DND-41 (cell line): ENCODE data around the gene EXD3.

Source experiments
- EZH2 ChIP-seq: IDR thresholded peaks from 3 replicates; pipeline ENCODE4 v1.6.1; 2012; ENCODE audit warnings: borderline replicate concordance, low read depth, mild to moderate bottlenecking, moderate library complexity, low read length, inconsistent platforms; ENCODE audit not compliant: severe bottlenecking
- TF ChIP-seq, protein P1 (sequence below): IDR thresholded peaks from 2 replicates; pipeline ENCODE4 v1.5.1; 2012; ENCODE audit warnings: borderline replicate concordance, low read length, moderate library complexity, mild to moderate bottlenecking; ENCODE audit not compliant: poor library complexity, severe bottlenecking; ENCODE audit errors: extremely low read depth

DNA sequence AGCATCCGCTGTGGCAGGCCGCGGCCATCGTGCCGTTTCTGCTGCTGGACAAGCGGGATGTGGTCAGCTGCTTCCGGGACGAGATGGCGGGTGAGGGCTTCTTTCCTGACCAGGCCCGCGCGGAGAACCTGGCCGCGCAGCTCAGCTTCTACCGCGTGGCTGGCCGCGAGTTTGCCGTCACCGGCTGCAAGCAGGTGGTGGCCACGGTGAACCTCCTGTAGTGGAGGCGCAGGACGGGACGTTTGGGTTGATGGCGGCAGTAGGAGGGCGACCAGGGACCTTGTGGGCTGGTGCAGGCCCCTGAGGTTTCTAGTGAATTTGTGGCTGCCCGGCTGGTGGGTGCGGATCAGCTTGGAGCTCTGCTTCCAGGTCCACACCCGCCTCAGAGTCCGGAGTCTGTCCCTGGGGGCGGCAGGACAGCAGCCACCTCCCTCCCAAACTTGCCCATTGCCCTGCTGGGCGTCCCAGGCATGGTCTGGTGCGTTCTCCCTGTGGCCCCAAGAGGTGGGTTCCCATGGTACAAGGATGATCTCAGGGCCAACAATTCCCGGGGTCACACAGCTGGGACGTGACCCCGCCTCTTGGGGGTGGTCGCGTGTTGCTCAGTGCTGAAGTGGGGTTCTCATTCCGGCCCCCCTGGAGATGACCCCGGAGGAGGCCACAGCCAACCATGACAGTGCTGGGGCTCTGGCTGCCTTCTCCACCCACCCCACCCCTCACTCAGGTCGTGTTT, 143.1 kb downstream of the EXD3 start:
- TF ChIP-seq, protein P1, sequence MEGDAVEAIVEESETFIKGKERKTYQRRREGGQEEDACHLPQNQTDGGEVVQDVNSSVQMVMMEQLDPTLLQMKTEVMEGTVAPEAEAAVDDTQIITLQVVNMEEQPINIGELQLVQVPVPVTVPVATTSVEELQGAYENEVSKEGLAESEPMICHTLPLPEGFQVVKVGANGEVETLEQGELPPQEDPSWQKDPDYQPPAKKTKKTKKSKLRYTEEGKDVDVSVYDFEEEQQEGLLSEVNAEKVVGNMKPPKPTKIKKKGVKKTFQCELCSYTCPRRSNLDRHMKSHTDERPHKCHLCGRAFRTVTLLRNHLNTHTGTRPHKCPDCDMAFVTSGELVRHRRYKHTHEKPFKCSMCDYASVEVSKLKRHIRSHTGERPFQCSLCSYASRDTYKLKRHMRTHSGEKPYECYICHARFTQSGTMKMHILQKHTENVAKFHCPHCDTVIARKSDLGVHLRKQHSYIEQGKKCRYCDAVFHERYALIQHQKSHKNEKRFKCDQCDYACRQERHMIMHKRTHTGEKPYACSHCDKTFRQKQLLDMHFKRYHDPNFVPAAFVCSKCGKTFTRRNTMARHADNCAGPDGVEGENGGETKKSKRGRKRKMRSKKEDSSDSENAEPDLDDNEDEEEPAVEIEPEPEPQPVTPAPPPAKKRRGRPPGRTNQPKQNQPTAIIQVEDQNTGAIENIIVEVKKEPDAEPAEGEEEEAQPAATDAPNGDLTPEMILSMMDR: no peak
- no peak for TF ChIP-seq EZH2
